GM21723 (cell line): Measurements from ENCODE around the gene RAB11FIP3.
"Not testable (repeated sequence)": the region's sequence is repeated elsewhere in the genome, so short reads cannot be mapped to it uniquely, and the experiment has no call there.

Experiments used
- ATAC-seq: cut with Tn5 transposase; IDR thresholded peaks from one replicate; pipeline ENCODE4 v1.9.1; 2021; ENCODE audit warnings: mild to moderate bottlenecking, moderate library complexity; ENCODE audit not compliant: unreplicated experiment

RAB11FIP3 gene

DNA sequence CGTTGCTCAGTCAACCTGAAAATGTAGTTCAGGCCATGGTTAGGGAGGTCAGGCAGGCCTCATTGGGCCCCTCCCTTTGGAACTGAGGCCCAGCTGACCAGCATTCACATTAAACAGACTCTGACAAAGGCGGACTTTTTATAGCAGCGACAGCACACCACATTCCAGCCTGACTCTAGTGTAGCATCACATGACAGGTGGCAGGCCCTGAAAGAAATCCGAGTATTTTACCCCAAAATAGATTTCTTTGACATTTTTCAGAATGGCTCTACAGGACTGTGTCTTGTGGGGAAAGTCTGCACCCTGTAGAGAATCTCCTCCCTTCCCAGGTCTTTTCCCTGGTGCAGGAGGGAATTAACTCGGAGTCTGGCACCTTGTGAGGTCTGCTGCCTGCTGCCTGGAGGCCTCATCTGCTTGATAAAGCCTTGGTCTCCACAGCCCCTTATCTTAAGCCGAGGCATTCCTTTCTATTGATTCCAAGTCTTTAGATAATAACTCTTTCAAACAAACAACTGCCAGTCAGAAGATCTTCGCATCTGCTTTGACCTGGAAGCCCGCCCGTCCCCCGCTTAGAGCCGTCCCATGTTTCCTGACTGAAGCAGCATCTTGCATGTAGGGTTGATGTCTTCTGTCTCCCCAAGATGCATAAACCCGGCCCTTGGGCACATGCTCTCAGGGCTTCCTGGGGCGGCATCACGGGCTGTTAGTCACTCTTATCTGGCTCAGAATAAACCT lies 58.1 kb downstream of the RAB11FIP3 start:
- no peak for ATAC-seq

DNA sequence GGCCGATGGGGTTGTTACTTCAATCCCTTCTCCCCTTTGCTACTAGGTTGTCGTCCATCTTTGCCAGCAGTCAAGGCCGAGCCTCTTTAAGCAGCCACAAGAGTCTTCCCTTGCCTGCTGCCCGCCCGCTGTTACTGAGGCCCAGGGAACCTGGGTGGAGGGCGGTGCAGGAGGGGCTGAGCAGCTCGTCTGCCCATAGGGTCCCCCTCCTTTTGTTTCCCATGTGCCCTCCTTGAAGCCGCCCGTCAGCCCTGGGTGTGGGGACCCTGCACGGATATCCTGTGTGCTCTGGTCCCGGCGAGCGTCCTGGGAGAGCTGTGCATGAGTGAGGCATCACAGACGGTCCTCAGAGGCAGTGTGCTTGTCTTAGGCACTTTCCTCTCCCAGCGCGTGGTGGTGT lies 64.2 kb downstream of the RAB11FIP3 start:
- ATAC-seq: no peak

DNA sequence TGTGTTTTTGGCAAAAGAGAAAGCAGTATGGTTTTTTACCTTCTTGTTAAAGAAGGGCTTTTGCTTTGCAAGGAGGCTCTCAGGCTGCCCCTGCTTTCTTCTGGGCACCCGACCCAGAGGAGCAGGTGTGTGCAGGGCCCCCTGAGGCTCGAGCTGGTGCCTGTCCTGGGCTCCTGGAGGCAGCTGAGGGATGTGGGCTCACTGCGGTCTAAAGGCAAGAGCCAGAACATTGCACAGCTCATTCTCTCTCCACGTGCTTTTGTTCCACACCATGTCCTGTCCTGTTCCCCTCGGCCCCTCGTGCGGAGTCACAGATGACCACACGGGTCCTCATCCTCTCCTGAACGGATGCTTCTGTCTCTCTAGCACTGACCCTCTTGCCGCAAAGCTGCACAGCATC lies 65.3 kb downstream of the RAB11FIP3 start:
- ATAC-seq: no peak

GRCh38 chr16:491220-491919 lies 65.9 kb downstream of the RAB11FIP3 start:
- ATAC-seq: no peak

DNA sequence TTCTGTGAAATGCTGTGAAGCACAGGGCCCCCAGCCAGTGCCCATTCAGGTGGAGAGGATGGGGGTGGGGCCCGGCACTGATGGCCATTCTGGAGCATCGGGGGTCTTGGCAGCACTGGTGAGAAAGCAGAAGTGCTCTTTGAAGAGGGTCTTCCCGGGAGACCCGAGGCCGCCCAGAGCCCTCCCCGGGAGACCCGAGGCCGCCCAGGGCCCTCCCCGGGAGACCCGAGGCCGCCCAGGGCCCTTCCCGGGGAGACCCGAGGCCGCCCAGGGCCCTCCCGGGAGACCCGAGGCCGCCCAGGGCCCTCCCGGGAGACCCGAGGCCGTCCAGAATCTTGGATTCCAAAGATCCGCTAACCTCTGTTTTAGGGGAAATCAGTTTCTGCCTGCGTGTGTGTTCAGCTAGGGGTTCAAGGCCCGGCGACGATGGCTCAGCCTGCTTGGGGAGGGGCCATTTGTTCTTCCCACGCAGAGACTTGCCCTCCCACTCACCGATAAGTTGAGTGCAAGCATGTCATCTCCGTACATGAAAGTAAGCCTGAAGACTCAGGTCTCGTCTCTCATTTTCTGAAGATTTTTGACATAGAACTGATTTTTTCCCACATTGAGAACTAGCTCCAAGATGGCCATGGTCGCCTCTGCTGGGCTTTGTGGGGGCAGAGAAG lies 66.9 kb downstream of the RAB11FIP3 start:
- ATAC-seq: no peak

- not testable (repeated sequence) for ATAC-seq
These were observed 69.2 kb downstream of the RAB11FIP3 start for GRCh38 chr16:494676-495075.

DNA sequence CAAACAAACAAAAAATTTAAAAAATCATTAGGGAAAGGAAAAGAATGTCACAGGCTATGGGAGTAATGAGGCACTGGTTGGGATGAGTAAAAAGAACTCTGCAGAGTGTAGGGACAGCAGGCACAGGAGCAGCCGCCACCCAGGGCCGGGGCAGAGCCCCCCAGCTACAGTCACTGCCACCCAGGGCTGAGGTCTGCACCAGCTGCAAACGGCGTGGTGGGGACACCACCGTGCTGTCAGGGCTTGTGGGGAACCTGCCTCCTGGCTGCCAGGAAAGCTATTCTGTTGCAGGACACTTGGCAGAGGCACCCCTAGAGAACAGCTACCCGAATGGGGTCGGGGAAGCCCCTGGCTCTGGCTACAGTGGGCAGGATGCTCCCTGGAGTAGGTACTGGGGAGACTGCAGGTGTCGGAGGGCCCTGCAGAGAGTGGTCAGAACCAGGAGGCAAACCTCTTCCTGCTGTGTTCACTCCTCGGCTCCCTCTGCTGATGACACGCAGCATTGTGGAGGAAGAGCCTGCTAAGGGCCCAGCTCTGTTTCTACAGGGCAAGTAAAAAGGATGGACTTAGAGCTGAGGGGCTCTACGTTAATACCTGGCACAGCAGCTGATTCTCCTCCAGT lies 69.8 kb downstream of the RAB11FIP3 start:
- no peak for ATAC-seq

GRCh38 chr16:496097-496886 lies 70.8 kb downstream of the RAB11FIP3 start:
- ATAC-seq: no peak

- ATAC-seq: no peak
These were observed 71.8 kb downstream of the RAB11FIP3 start for GRCh38 chr16:497258-497657.

GRCh38 chr16:499924-500323 lies 74.5 kb downstream of the RAB11FIP3 start:
- ATAC-seq: no peak

DNA sequence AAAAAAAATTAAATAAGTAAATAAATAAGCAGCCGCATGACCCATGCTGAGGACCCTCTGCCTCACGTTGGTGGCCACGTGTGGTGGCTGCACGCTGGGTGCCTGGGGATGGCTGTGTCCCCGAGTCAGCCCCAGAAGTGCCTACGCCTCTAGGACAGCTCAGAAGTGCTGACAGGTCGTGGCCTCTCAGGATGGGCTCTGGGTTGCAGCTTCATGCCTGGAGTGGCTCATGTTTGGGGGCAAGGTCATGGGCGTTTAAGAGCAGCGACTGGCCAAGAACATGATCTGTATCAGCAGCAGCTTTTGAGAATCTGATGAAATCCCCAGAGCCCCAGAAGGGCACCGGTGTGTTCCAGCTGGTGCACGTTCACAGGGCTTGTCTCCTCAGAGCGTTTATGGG lies 75.3 kb downstream of the RAB11FIP3 start:
- no peak for ATAC-seq

- ATAC-seq: no peak
These were observed 76.9 kb downstream of the RAB11FIP3 start for GRCh38 chr16:502179-502943.

GRCh38 chr16:503150-504071 lies 78.0 kb downstream of the RAB11FIP3 start:
- no peak for ATAC-seq

DNA sequence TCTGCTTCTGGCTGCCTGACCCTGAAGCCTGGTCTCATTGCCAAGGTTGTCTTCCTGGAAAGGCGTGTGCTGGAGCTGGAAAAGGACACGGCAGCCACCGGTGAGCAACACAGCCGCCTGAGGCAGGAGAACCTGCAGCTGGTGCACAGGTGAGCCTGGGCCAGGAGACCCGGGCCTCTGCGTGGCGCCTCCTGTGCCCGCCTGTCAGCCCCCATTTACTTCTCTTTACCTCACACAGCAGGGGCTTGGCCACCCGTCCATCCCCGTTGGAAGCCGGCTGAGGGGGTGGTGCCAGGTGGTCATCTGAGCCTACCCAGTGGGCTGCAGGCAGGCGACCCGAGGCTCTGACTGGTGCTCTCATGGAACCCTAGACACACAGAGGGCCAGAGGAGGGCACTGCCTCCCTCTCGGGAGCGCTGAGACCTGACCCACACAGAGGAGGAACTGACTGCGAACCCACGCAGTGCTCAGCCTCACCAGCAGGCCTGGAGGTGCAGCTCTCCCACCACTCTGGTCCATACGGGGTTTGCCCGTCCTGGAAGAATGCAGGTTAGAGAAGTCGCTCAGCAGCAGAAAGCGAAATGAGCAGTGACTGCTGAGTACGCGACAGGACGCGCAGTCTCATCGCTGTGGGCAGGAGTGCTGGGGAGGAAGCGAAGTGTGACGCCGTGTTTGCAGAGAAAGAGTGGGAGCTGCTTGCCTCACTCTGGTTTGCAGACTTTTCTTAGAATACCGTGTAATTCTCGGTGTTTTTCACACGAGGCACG lies 80.2 kb downstream of the RAB11FIP3 start:
- no peak for ATAC-seq

DNA sequence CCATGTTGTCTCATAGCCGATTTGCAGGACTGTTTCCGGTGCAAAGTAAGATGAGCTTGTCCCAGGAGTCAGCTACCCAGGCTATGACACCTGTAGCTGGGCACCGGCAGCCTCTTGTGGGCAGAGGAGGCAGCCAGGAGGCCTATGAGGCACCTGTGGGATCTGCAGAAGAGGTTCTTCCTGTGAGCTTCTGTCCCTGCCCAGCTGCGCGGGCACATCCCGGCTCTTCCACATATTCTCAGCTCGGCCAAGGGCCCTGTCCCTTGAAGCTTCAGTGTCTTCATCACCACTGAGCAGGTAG lies 80.7 kb downstream of the RAB11FIP3 start:
- no peak for ATAC-seq

DNA sequence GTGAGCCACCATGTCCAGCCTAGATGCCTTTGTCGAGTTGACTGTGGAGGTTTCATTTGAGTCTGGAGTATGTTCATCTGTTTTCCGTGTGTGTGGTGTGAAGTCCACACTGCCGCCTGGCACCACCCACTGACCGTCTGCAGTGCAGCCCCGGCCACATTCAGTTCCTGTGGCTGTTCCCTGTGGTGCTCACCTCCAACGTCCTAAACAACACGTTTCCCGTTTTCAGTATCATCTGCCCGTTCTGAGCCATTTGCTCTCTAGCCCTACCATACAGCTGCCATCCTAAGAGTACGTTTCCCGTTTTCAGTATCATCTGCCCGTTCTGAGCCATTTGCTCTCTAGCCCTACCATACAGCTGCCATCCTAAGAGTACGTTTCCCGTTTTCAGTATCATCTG lies 82.1 kb downstream of the RAB11FIP3 start:
- not testable (repeated sequence) for ATAC-seq

- no peak for ATAC-seq
These were observed 82.5 kb downstream of the RAB11FIP3 start for GRCh38 chr16:507996-508395.
